GM12878 (cell line): ENCODE data around the gene AIG1. TPM values are rescaled to one million over a fixed set of nuclear protein-coding genes. Genes with fewer than 3 reads are reported as not detected.

Source experiments
- FOXK2 ChIP-seq: fragments of 450-650 bp; IDR thresholded peaks from 2 replicates; pipeline ENCODE4 v1.6.1; 2017; ENCODE audit warnings: mild to moderate bottlenecking, moderate library complexity
- LARP7 ChIP-seq: fragments of 450-650 bp; IDR thresholded peaks from 2 replicates; pipeline ENCODE4 v1.6.1; 2017; ENCODE audit warnings: mild to moderate bottlenecking
- ZBTB40 ChIP-seq: fragments of 450-650 bp; IDR thresholded peaks from 2 replicates; pipeline ENCODE4 v1.6.1; 2016; ENCODE audit warnings: mild to moderate bottlenecking, moderate library complexity, borderline replicate concordance
- ZNF687 ChIP-seq: fragments of 450-650 bp; IDR thresholded peaks from 2 replicates; pipeline ENCODE4 v1.6.1; 2017; ENCODE audit warnings: mild to moderate bottlenecking, moderate library complexity
- polyA plus RNA-seq, 11 experiments: library from polyadenylated mRNA; depleted of rRNA in 4 of 11; unstranded in 6 of 11; stranded (reverse) in 5 of 11; fragments of >200 nt; fragmentation: Nextera tagmentation in 4 of 11; fragmentation: Illumina TruSeq in 1 of 11; extraction: Ambion mirVana in 4 of 11; extraction: Trizol in 1 of 11; gene quantifications; 1 replicate in 1 of 11; 2 replicates in 10 of 11; pipeline versions ENCODE4 v1.2.1 to v1.2.3, GENCODE V29; 2011 to 2016; ENCODE audit warnings: inconsistent platforms in 2 of 11, missing spikeins in 2 of 11, low read depth in 1 of 11
- total RNA-seq, 4 experiments: library from RNA; depleted of rRNA in 3 of 4; stranded (reverse); fragments of >200 nt in 3 of 4; fragmentation: Illumina TruSeq in 1 of 4; extraction: Trizol in 1 of 4; gene quantifications; 2 replicates each; pipeline versions ENCODE4 v1.2.1 to v1.2.3, GENCODE V29; 2013 to 2021

AIG1 gene
- total and polyA plus RNA-seq, 10 of the 15 experiments (the other 5 are each of a cell fraction or from before 2014, with no cell fraction given): 27.0 to 74.5 (median 36.4) TPM

- peak; percentile 57; the same call in 1 of the 2 replicates for TF ChIP-seq ZNF687
- TF ChIP-seq ZBTB40: peak; percentile 55
- peak; percentile 54; the same call in 1 of the 2 replicates for TF ChIP-seq FOXK2
- no peak for TF ChIP-seq LARP7
- TF ChIP-seq, all 136 proteins: peak for 10
Measured at GRCh38 chr6:143059663-143060353, 881 bp upstream of the AIG1 start (continued).
